CD14-positive monocyte (primary cell): ENCODE data around the gene CRYGS. TPM values are rescaled to one million over a fixed set of nuclear protein-coding genes. Genes with fewer than 3 reads are reported as not detected.

Source experiments
- DNase-seq, 3 donors: peaks; one replicate each; pipeline ENCODE4 v3.0.0-alpha.2; 2011 to 2022
- H2AFZ ChIP-seq: 2 replicates; pipeline ENCODE4 v1.6.0; 2012; ENCODE audit warnings: mild to moderate bottlenecking, low read depth, low read length, inconsistent platforms; ENCODE audit not compliant: insufficient read depth, poor library complexity, severe bottlenecking
- H3K27ac ChIP-seq, 2 donors: 1 replicate in 1 of 2; 2 replicates in 1 of 2; pipeline ENCODE4 v1.5.1; 2012 to 2013; ENCODE audit warnings: low read length in 2 of 2, control low read depth in 1 of 2, inconsistent platforms in 1 of 2, low read depth in 1 of 2, mild to moderate bottlenecking in 1 of 2
- H3K27me3 ChIP-seq, 2 donors: one replicate each; pipeline versions ENCODE4 v1.6.0 to v1.6.1; 2011 to 2013; ENCODE audit warnings: low read length in 2 of 2; ENCODE audit not compliant: control insufficient read depth in 2 of 2, insufficient read depth in 2 of 2
- H3K36me3 ChIP-seq, 2 donors: replicated peaks in 1 of 2; 1 replicate in 1 of 2; 2 replicates in 1 of 2; pipeline versions ENCODE4 v1.5.1 to v1.6.1; 2012 to 2013; ENCODE audit warnings: low read length in 2 of 2, control low read depth in 1 of 2, inconsistent platforms in 1 of 2, mild to moderate bottlenecking in 1 of 2; ENCODE audit not compliant: insufficient read depth in 2 of 2, control insufficient read depth in 1 of 2
- H3K4me1 ChIP-seq, 2 donors: 1 replicate in 1 of 2; 2 replicates in 1 of 2; pipeline versions ENCODE4 v1.5.1 to v1.6.1; 2012 to 2013; ENCODE audit warnings: low read length in 2 of 2, control low read depth in 1 of 2, inconsistent platforms in 1 of 2, mild to moderate bottlenecking in 1 of 2, moderate library complexity in 1 of 2; ENCODE audit not compliant: insufficient read depth in 2 of 2, control insufficient read depth in 1 of 2
- H3K4me2 ChIP-seq: replicated peaks from 2 replicates; pipeline ENCODE3; 2012; ENCODE audit warnings: low read length, moderate library complexity, mild to moderate bottlenecking; ENCODE audit not compliant: poor library complexity, severe bottlenecking; ENCODE audit errors: extremely low read depth
- H3K4me3 ChIP-seq, 3 experiments: fragments of 200-600 bp in 1 of 3; sonication (generic) in 1 of 3; replicated peaks in 1 of 3; 1 replicate in 2 of 3; 2 replicates in 1 of 3; pipeline ENCODE4 v1.5.1; 2011 to 2013; ENCODE audit warnings: low read length in 3 of 3, mild to moderate bottlenecking in 3 of 3, control low read depth in 2 of 3, low read depth in 2 of 3, inconsistent platforms in 1 of 3, moderate library complexity in 1 of 3
- H3K79me2 ChIP-seq: 2 replicates; pipeline ENCODE4 v1.6.0; 2012; ENCODE audit warnings: mild to moderate bottlenecking, control low read depth, inconsistent platforms, low read length, moderate library complexity; ENCODE audit not compliant: insufficient read depth
- H3K9ac ChIP-seq: 2 replicates; pipeline ENCODE4 v1.6.0; 2017; ENCODE audit warnings: low read length, mild to moderate bottlenecking; ENCODE audit not compliant: insufficient read depth, poor library complexity, severe bottlenecking
- H3K9me3 ChIP-seq, 2 donors: replicated peaks in 1 of 2; 1 replicate in 1 of 2; 2 replicates in 1 of 2; pipeline versions ENCODE4 v1.5.1 to v1.6.1; 2012 to 2013; ENCODE audit warnings: low read length in 2 of 2, control low read depth in 1 of 2; ENCODE audit not compliant: control insufficient read depth in 1 of 2, insufficient read depth in 1 of 2
- H4K20me1 ChIP-seq: 2 replicates; pipeline ENCODE4 v1.6.0; 2012; ENCODE audit warnings: mild to moderate bottlenecking, low read length, control low read depth, moderate library complexity; ENCODE audit not compliant: insufficient read depth
- H3K27ac Mint-ChIP-seq, 7 donors: one replicate each; pipeline ENCODE4 v1.8.0; 2020; ENCODE audit warnings: mild to moderate bottlenecking in 7 of 7, mixed read lengths in 7 of 7, moderate library complexity in 6 of 7, inconsistent platforms in 2 of 7
- H3K27me3 Mint-ChIP-seq, 3 donors: one replicate each; pipeline ENCODE4 v1.8.0; 2021 to 2022; ENCODE audit warnings: low read depth in 3 of 3, mild to moderate bottlenecking in 3 of 3, mixed read lengths in 3 of 3, moderate library complexity in 3 of 3, inconsistent platforms in 1 of 3
- H3K36me3 Mint-ChIP-seq, 2 donors: one replicate each; pipeline ENCODE4 v1.8.0; 2020; ENCODE audit warnings: mixed read lengths in 2 of 2, inconsistent platforms in 1 of 2, mild to moderate bottlenecking in 1 of 2
- H3K4me1 Mint-ChIP-seq: one replicate; pipeline ENCODE4 v1.8.0; 2020; ENCODE audit warnings: mild to moderate bottlenecking, mixed read lengths
- H3K4me3 Mint-ChIP-seq, 2 donors: one replicate each; pipeline ENCODE4 v1.8.0; 2020; ENCODE audit warnings: mild to moderate bottlenecking in 2 of 2, mixed read lengths in 2 of 2, moderate library complexity in 1 of 2
- H3K9me3 Mint-ChIP-seq, 7 donors: one replicate each; pipeline ENCODE4 v1.8.0; 2020 to 2022; ENCODE audit warnings: mixed read lengths in 7 of 7, mild to moderate bottlenecking in 6 of 7, moderate library complexity in 6 of 7, inconsistent platforms in 2 of 7
- CTCF ChIP-seq: fragments of 200-600 bp; IDR thresholded peaks from one replicate; pipeline ENCODE4 v1.8.0; 2022; ENCODE audit warnings: antibody characterized with exemption, mild to moderate bottlenecking
- WGBS: methylation state at CpG from one replicate; pipeline ENCODE4 v1.1.5; 2013; ENCODE audit warnings: missing lambda C conversion rate; ENCODE audit not compliant: insufficient coverage; 5-methylcytosine and 5-hydroxymethylcytosine counted together
- intact Hi-C, 2 donors: fragments of 100-400 bp; cut with micrococcal nuclease; formaldehyde crosslinking; loops; one replicate each; pipeline versions ENCODE4 v1.15.0 to v1.15.1; 2023
- polyA plus RNA-seq, 3 donors: library from polyadenylated mRNA; depleted of rRNA in 1 of 3; unstranded in 2 of 3; stranded (reverse) in 1 of 3; fragments of 300-500 nt in 2 of 3; fragments of >200 nt in 1 of 3; fragmentation: Illumina TruSeq in 2 of 3; gene quantifications; 1 replicate in 2 of 3; 2 replicates in 1 of 3; pipeline ENCODE4 v1.2.3, GENCODE V29; 2012 to 2021

The CRYGS gene
- polyA plus RNA-seq, 3 donors = 0.25 to 4.1 TPM; not detected in 1

GRCh38 chr3:186580785-186581184 lies 36.6 kb upstream of the CRYGS start:
- Histone ChIP-seq H3K36me3 (peaks cover 93 to 100% of the 10 kb centered on the region in 2 donors), H3K79me2 (no peaks in the 10 kb centered on the region), H3K27me3 (no peaks in the 10 kb centered on the region), H3K27ac (no peak overlapping the region), H3K4me2 (no peak overlapping the region), H4K20me1 (no peaks in the 10 kb centered on the region), H3K9me3 (no peaks in the 10 kb centered on the region), H3K4me1 (no peaks in the 10 kb centered on the region), H2AFZ (no peak overlapping the region), H3K9ac (no peak overlapping the region), H3K4me3 (no peak overlapping the region)
- Mint-ChIP-seq H3K4me3 (no peak overlapping the region), H3K27me3 (no peaks in the 10 kb centered on the region), H3K27ac (no peak overlapping the region), H3K9me3 (no peaks in the 10 kb centered on the region), H3K36me3 (peaks cover 89 to 94% of the 10 kb centered on the region in 2 donors), H3K4me1 (no peaks in the 10 kb centered on the region)
- no CpG with 5 or more reads among the region's 3 CpGs for WGBS
- DNase-seq = no peak
- no peak for TF ChIP-seq CTCF
- intact Hi-C loops = no loop called here

- Histone ChIP-seq H2AFZ (no peak overlapping the region), H3K27me3 (no peaks in the 10 kb centered on the region), H3K4me3 (no peak overlapping the region), H3K9ac (no peak overlapping the region), H3K4me2 (no peak overlapping the region), H3K36me3 (peaks cover 84 to 100% of the 10 kb centered on the region in 2 donors), H3K79me2 (peaks cover 21% of the 10 kb centered on the region), H3K9me3 (no peaks in the 10 kb centered on the region), H4K20me1 (no peaks in the 10 kb centered on the region), H3K27ac (no peak overlapping the region), H3K4me1 (no peaks in the 10 kb centered on the region)
- Mint-ChIP-seq H3K9me3 (no peaks in the 10 kb centered on the region), H3K27me3 (no peaks in the 10 kb centered on the region), H3K36me3 (peaks cover 79 to 93% of the 10 kb centered on the region in 2 donors), H3K4me3 (no peak overlapping the region), H3K4me1 (peaks cover 1% of the 10 kb centered on the region), H3K27ac (no peak overlapping the region)
- no peak for TF ChIP-seq CTCF
- intact Hi-C loops = loop anchor here in 1 of 2 donors (10.0 kb wide), 1 partner anchor 207 kb away; the partner anchor contains the start of gene EIF4A2
- no peak for DNase-seq
- no CpG with 5 or more reads among the region's 2 CpGs for WGBS
Measured at GRCh38 chr3:186577521-186577920, 33.3 kb upstream of the CRYGS start.
